Posterior cingulate gyrus (tissue), 11 donors: ENCODE results near the gene PLCD3.

ENCODE experiments used
- DNase-seq, 10 donors: peaks; one replicate each; pipeline versions ENCODE4 v3.0.0 to v3.0.0-alpha.2; 2020 to 2021; ENCODE audit warnings: mixed read lengths in 3 of 10
- intact Hi-C: fragments of 100-400 bp; cut with DNase I; formaldehyde crosslinking; loops from one replicate; pipeline ENCODE4 v1.15.1; 2023

The PLCD3 gene

DNA sequence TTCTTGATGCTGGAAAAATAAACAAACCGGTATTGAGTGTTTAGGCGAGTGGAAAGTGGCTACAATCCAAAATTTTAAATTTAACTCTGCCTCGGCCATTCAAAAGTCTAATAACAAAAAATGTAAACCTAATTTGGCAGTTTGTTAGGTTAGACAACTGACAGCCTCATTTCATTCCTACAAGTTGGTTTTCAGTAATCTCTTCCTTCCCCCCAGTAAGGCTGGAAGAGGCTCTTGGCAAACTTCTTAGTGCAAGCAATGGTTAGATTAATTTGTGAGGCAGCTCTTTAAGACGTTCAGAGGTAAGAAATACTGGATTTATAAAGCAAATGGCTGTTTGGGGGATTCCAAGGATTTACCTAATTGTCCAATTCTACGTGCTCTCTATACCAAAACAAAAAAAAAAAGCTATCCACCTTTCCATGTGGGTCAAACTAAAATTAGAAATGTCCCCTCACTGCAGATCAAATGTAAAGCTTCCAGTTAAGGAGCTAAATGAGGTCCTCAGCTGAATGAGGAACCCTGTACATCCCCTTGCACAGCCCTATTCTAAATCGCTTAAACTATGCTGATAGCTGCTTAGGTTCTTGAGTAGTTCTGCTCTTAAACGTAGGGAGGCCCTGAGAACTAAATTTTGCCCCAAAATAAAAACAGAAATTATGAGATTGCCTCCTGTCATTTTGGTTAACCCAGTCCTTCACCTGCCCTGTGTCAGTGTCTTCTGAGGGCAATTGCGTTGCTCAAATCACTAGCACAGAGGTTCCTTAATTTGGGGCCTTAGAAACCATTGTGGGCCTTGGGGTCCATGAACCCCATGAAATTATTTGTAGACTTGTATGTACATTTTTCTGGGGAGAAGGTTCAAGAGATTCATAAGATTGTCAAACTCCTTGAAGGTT lies 18.8 kb upstream of the PLCD3 start:
- DNase-seq, result no peak

DNA sequence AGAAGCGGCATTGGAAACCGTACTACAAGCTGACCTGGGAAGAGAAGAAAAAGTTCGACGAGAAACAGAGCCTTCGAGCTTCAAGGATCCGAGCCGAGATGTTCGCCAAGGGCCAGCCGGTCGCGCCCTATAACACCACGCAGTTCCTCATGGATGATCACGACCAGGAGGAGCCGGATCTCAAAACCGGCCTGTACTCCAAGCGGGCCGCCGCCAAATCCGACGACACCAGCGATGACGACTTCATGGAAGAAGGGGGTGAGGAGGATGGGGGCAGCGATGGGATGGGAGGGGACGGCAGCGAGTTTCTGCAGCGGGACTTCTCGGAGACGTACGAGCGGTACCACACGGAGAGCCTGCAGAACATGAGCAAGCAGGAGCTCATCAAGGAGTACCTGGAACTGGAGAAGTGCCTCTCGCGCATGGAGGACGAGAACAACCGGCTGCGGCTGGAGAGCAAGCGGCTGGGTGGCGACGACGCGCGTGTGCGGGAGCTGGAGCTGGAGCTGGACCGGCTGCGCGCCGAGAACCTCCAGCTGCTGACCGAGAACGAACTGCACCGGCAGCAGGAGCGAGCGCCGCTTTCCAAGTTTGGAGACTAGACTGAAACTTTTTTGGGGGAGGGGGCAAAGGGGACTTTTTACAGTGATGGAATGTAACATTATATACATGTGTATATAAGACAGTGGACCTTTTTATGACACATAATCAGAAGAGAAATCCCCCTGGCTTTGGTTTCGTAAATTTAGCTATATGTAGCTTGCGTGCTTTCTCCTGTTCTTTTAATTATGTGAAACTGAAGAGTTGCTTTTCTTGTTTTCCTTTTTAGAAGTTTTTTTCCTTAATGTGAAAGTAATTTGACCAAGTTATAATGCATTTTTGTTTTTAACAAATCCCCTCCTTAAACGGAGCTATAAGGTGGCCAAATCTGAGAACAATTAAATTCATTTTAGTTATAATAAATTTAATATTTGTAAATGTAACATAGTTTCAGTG lies 17.7 kb upstream of the PLCD3 start:
- intact Hi-C loops, result loop anchor here (5.0 kb wide), 1 partner anchor 167 kb away; the partner anchor contains the start of gene MAP3K14
- peak in 9 of 10 donors; percentile 41 to 95 (median 65) for DNase-seq

More for the DNA sequence above, 18.8 kb upstream of the PLCD3 start:
- intact Hi-C loops, result no loop called here

- DNase-seq, result peak; percentile 71 to 97 (median 84)
- intact Hi-C loops, result loop anchor here (5.0 kb wide), 1 partner anchor 168 kb away; the partner anchor contains the start of gene MAP3K14
These were observed 16.8 kb upstream of the PLCD3 start for GRCh38 chr17:45149037-45149668.

DNA sequence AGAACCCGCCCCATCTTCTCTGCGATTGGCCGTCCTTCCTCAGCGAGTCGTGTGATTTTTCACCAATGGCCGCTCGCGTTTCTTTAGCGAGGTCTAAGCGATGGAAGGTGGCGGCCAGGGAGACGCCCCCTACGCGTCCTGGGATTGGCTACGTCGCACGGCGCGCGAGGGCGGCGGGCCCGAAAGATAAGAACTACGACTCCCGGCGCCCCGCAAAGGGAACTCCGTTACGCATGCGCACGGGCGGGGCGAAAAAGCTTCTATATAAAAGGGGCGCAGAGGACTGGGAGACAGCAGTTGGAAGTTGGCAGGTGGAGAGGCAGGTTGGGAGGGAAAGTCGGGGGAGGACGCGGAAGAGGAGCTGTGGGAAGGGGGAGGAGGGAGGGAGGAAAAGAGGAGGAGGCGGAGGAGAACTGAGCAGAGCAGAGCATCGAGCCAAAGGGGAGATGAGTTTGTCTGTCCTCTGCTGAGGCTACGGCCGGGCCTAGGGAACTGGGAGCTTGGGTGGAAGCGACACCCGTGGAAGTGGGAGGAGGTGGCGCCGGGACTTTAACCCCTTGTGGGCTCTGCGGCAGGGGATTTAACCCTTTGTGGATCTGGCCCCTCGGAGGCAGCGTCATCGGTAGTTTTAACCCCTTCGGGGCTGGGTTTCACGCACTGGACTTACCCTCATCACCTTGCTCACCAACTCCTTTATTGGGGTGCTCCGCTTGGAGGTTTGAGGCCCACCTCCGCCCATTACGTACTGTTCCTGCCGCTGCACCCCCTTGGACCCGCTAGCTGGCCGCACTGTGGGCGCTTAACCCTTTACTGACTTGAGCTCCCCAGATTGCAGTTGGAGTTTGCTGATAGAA lies 16.1 kb upstream of the PLCD3 start, which contains the start of gene HEXIM1:
Gene HEXIM1, plus strand, starts transcription at position 293 of the 854 bp plus-strand sequence. CDS start 716 bp downstream, outside the sequence.
- DNase-seq, result peak; percentile 99 to 100 (median 99)
- intact Hi-C loops, result loop anchor here (1.0 to 5.0 kb wide), 2 partner anchors 13 to 169 kb away; partner anchors contain the start of genes HEXIM2 and MAP3K14

GRCh38 chr17:45147581-45148182 lies 15.4 kb upstream of the PLCD3 start:
- peak; percentile 61 to 96 (median 72) for DNase-seq
- intact Hi-C loops, result loop anchor here (1.0 to 5.0 kb wide), 2 partner anchors 14 to 170 kb away; partner anchors contain the start of genes HEXIM2 and MAP3K14

GRCh38 chr17:45146890-45147580 lies 14.7 kb upstream of the PLCD3 start:
- intact Hi-C loops, result loop anchor here (5.0 kb wide), 1 partner anchor 170 kb away; the partner anchor contains the start of gene MAP3K14
- peak in 3 of 10 donors; percentile 29 to 83 (median 82) for DNase-seq

DNA sequence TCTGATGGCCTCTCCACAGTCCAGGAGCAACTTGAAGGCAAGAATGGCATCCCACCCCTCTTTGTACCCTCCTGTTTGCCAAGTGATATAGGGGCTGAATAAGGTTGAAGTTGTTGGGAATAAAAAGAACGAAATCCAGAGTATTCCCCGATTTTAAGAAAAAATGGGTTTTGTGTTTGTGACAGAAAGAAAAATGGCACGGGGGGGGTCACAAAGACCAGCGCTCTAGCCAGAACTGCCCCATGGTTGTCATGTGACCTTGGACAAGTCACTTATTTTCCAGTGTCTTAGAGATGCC lies 14.2 kb upstream of the PLCD3 start:
- intact Hi-C loops, result loop anchor here (5.0 kb wide), 1 partner anchor 171 kb away; the partner anchor contains the start of gene MAP3K14
- no peak for DNase-seq

DNA sequence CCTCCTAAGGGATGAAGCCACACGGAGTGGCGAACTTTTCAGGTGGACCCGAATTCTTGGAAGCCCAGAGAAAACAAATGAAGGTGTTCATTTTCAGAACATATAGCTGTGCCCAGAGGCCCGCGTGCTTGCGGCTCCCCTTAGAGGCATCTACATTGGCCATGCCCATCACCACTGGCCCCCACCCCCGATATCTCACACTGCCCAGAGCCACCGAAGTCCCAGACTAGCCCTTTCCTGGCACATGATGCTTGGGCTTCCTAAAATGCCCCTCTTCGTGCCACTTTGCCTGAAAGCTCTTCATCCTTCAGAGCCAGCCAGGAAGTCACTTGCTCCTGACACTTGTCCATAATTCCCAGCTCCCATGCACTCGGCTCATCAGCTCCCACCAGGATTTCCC lies 13.9 kb upstream of the PLCD3 start:
- intact Hi-C loops, result loop anchor here (5.0 kb wide), 1 partner anchor 171 kb away; the partner anchor contains the start of gene MAP3K14

GRCh38 chr17:45145035-45145389 lies 12.7 kb upstream of the PLCD3 start:
- no peak for DNase-seq
- intact Hi-C loops, result loop anchor here (5.0 kb wide), 1 partner anchor 172 kb away; the partner anchor contains the start of gene MAP3K14

More for the DNA sequence above, 13.9 kb upstream of the PLCD3 start:
- DNase-seq, result peak in 2 of 10 donors; percentile 59

DNA sequence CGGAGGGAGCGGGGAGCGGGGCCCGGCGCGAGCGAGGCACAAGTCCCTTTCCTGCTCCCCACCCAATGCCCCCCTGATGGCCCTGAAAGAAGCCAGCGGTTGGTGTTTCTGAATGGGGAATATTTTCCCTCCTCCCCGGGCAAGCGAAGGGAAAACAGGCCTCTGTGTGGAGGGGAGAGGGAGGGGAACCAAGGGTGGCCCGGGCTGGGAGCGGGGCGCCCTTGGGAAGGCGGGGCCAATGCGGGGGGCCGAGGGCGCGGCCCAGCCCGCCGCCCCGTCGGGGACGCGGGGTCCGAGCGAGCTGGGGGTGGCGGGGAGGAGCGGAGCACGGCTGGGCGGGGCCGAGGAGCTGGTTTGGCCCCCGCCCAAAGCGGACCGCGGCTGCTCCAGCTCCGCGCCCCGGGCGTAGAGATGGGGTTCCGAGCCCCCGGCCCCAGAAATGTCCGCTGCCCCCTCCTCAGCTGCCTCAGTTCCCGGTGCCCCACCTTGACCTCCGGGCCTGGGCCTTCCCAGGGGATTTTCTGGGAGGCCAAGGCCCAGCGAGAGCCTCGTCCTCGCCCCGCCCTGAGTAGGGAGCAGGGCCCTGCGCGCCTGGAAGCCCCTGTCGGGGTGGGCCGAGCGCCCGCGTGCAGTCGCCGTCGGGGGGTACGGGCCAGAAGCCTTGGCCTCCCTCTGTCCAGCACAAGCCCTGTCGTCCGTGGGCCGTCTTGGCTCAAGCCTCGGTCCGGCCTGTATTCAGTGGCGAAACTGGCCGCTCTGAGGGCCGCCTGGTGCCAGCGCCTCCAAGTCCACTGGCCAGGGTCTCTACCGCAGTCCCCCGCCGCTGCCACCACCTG lies 12.1 kb upstream of the PLCD3 start:
- intact Hi-C loops, result loop anchor here (5.0 kb wide), 1 partner anchor 173 kb away; the partner anchor contains the start of gene MAP3K14

GRCh38 chr17:45143767-45144198 lies 11.5 kb upstream of the PLCD3 start:
- intact Hi-C loops, result no loop called here
- DNase-seq, result peak in 9 of 10 donors; percentile 27 to 89 (median 46)

More for the DNA sequence above, 12.1 kb upstream of the PLCD3 start:
- DNase-seq, result peak in 4 of 10 donors; percentile 13 to 86 (median 70)

- peak in 1 of 10 donors; percentile 35 for DNase-seq
- intact Hi-C loops, result no loop called here
These were observed 10.9 kb upstream of the PLCD3 start for GRCh38 chr17:45143094-45143670.

- DNase-seq, result peak in 1 of 10 donors; percentile 27
These were observed 7.2 kb upstream of the PLCD3 start for GRCh38 chr17:45139533-45139920.

GRCh38 chr17:45138911-45139532 lies 6.7 kb upstream of the PLCD3 start:
- peak in 1 of 10 donors; percentile 62 for DNase-seq
- intact Hi-C loops, result loop anchor here (10.0 kb wide), 1 partner anchor 364 kb away; no protein-coding TSS in a partner anchor

More at GRCh38 chr17:45139533-45139920, 7.2 kb upstream of the PLCD3 start:
- intact Hi-C loops, result loop anchor here (10.0 kb wide), 1 partner anchor 365 kb away; no protein-coding TSS in a partner anchor

GRCh38 chr17:45137561-45138305 lies 5.4 kb upstream of the PLCD3 start:
- peak in 2 of 10 donors; percentile 27 to 42 for DNase-seq
- intact Hi-C loops, result loop anchor here (10.0 kb wide), 1 partner anchor 363 kb away; no protein-coding TSS in a partner anchor
